Heart left ventricle (tissue), 16 donors: ENCODE results near the gene ALG1L2. TPM values are rescaled to one million over a fixed set of nuclear protein-coding genes. Genes with fewer than 3 reads are reported as not detected.
"Not testable (repeated sequence)": the region's sequence is repeated elsewhere in the genome, so short reads cannot be mapped to it uniquely, and the experiment has no call there.

ENCODE experiments used
- ATAC-seq, 4 donors: fragments of 200-7000 bp; cut with Tn5 transposase; one replicate each; pipeline ENCODE4 v1.9.1; 2020 to 2022; ENCODE audit warnings: moderate library complexity in 4 of 4, mild to moderate bottlenecking in 3 of 4, moderate number of reproducible peaks in 1 of 4
- DNase-seq, 5 donors: peaks; one replicate each; pipeline ENCODE4 v3.0.0-alpha.2; 2020
- H3K27ac ChIP-seq, 12 donors: fragments of 200-600 bp; sonication (generic) in 4 of 12; one replicate each; pipeline versions ENCODE4 v1.5.0 to v1.8.0; 2016 to 2022; ENCODE audit warnings: mild to moderate bottlenecking in 2 of 12
- H3K27me3 ChIP-seq, 9 donors: fragments of 200-600 bp; sonication (generic) in 2 of 9; one replicate each; pipeline versions ENCODE4 v1.5.1 to v1.8.0; 2016 to 2022; ENCODE audit warnings: mild to moderate bottlenecking in 3 of 9
- H3K36me3 ChIP-seq, 9 donors: fragments of 200-600 bp; sonication (generic) in 2 of 9; one replicate each; pipeline versions ENCODE4 v1.5.0 to v1.8.0; 2018 to 2022; ENCODE audit warnings: mild to moderate bottlenecking in 2 of 9
- H3K4me1 ChIP-seq, 12 donors: fragments of 200-600 bp; sonication (generic) in 4 of 12; one replicate each; pipeline versions ENCODE4 v1.5.0 to v1.8.0; 2016 to 2022; ENCODE audit warnings: mild to moderate bottlenecking in 3 of 12
- H3K4me3 ChIP-seq, 12 donors: fragments of 200-600 bp; sonication (generic) in 4 of 12; one replicate each; pipeline versions ENCODE4 v1.5.0 to v1.8.0; 2017 to 2022; ENCODE audit warnings: mild to moderate bottlenecking in 9 of 12, moderate library complexity in 4 of 12
- H3K9me3 ChIP-seq, 12 donors: fragments of 200-600 bp; sonication (generic) in 4 of 12; one replicate each; pipeline versions ENCODE4 v1.5.0 to v1.8.0; 2016 to 2022; ENCODE audit warnings: mild to moderate bottlenecking in 1 of 12
- CTCF ChIP-seq, 12 donors: fragments of 200-600 bp; sonication (generic) in 4 of 12; IDR thresholded peaks; one replicate each; pipeline versions ENCODE4 v1.5.0 to v1.8.0; 2018 to 2022; ENCODE audit warnings: antibody characterized with exemption in 12 of 12, mild to moderate bottlenecking in 5 of 12
- POLR2A ChIP-seq, 2 donors: fragments of 450-650 bp; IDR thresholded peaks; one replicate each; pipeline ENCODE4 v1.6.1; 2017; ENCODE audit warnings: antibody characterized with exemption in 2 of 2, mild to moderate bottlenecking in 2 of 2, moderate library complexity in 2 of 2
- WGBS, 4 donors: extraction: QIAGEN DNeasy Blood & Tissue Kit in 2 of 4; methylation state at CpG; one replicate each; pipeline versions ENCODE4 v1.1.5 to v1.1.7; 2013 to 2018; 5-methylcytosine and 5-hydroxymethylcytosine counted together
- intact Hi-C, 10 donors: fragments of 100-400 bp; cut with DNase I; formaldehyde crosslinking; loops; one replicate each; pipeline versions ENCODE4 v1.11.1 to v1.14.2; 2022
- polyA plus RNA-seq, 2 donors: library from polyadenylated mRNA; stranded (reverse); fragments of 200-250 nt; gene quantifications; one replicate each; pipeline ENCODE4 v1.2.3, GENCODE V29; 2013
- total RNA-seq, 9 donors: library from RNA; depleted of rRNA in 2 of 9; stranded (reverse); fragments of >200 nt in 2 of 9; fragmentation: NEBNext Ultra II Directional in 3 of 9; extraction: Animal tissue kit (Norgen Biotek cat#: 25700) in 3 of 9; gene quantifications; one replicate each; pipeline versions ENCODE4 v1.1.0 to v1.2.4, GENCODE V29; 2016 to 2023
- donor health status: ischemic (EF 13 %, LVEDD 7.1; RV severe dilation, severe dysfunction).
- donor health status: healthy with polysubstance abuse.
- donor health status: DM: no; HTN: yes; CAD: no.
- donor health status: DM: no; HTN: no; CAD: no.
- donor health status: ischemic (EF 25% LVEDD 6.9; RV normal size, moderate dysfunction).
- donor health status: ischemic (EF 25% LVEDD 5.7; RV mildly dilated, moderate dysfunction).
- donor health status: healthy.
- donor health status: DM: yes; HTN: yes; CAD: no.
- donor health status: ischemic (EF 35%, LVEDD 5.7; RV mildly dilated, moderate dysfunction).
- donor health status: nonischemic (EF 11% LVEDD 7.7; RV severe dilation, severe dysfunction).
- donor health status: DM: yes; HTN: yes; CAD: no.
- donor health status: PGD.
- donor health status: ischemic (EF 29% LVEDD 5.4; RV normal size, mild dysfunction).
- donor health status: nonischemic (EF 23%, LVEDD 6.1; RV moderate dilation, normal function).

ALG1L2 gene
- total and polyA plus RNA-seq, 11 donors: 0.38 to 0.45 TPM; not detected in 9

GRCh38 chr3:130111185-130111864 lies 29.7 kb downstream of the ALG1L2 start:
- WGBS, 4 donors: 1% methylated on average over 28 to 54 of the region's 54 CpGs
- no peaks in the 10 kb centered on the region for H3K27me3 ChIP-seq
- no peak for TF ChIP-seq CTCF (IDR thresholded peaks at IDR 0.05)
- peak in 1 of 2 donors; percentile 29 for TF ChIP-seq POLR2A (IDR thresholded peaks at IDR 0.05)
- peak; percentile 99 to 100 (median 99) for DNase-seq
- H3K27ac ChIP-seq: peak overlapping the region in 11 of 12 donors; percentile 17 to 90 (median 78)
- H3K9me3 ChIP-seq: no peaks in the 10 kb centered on the region
- H3K36me3 ChIP-seq: no peaks in the 10 kb centered on the region
- peaks cover 0 to 17% (median 4%) of the 10 kb centered on the region in 12 donors for H3K4me1 ChIP-seq
- peak; percentile 100 for ATAC-seq
- H3K4me3 ChIP-seq: peak overlapping the region; percentile 33 to 98 (median 77)
- intact Hi-C loops: no loop called here

- H3K4me3 ChIP-seq: peak overlapping the region; percentile 27 to 98 (median 74)
- DNase-seq (peak; percentile 99 to 100 (median 100)), ATAC-seq (peak; percentile 46 to 65 (median 50))
- H3K4me1 ChIP-seq: peaks cover 0 to 17% (median 4%) of the 10 kb centered on the region in 12 donors
- H3K27me3 ChIP-seq, H3K9me3 ChIP-seq, intact Hi-C loops, H3K36me3 ChIP-seq: not testable (repeated sequence)
- H3K27ac ChIP-seq: peak overlapping the region; percentile 68 to 90 (median 82)
- TF ChIP-seq POLR2A (IDR thresholded peaks at IDR 0.05): peak in 1 of 2 donors; percentile 37
- WGBS, 4 donors: 0 to 1% (median 1%) methylated on average over 31 to 63 of the region's 63 CpGs
These were observed 30.5 kb downstream of the ALG1L2 start for GRCh38 chr3:130111865-130112747.

- 12 to 24% (median 21%) methylated on average over 7 of the region's 7 CpGs for WGBS, 4 donors
- H3K9me3 ChIP-seq, H3K27me3 ChIP-seq, DNase-seq, intact Hi-C loops, H3K36me3 ChIP-seq: not testable (repeated sequence)
- Histone ChIP-seq H3K4me1 (peaks cover 0 to 17% (median 4%) of the 10 kb centered on the region in 12 donors), H3K27ac (peak overlapping the region; percentile 68 to 90 (median 82)), H3K4me3 (peak overlapping the region; percentile 27 to 98 (median 74))
- ATAC-seq: peak in 1 of 4 donors; percentile 33
These were observed 31.1 kb downstream of the ALG1L2 start for GRCh38 chr3:130112748-130113073.

- not testable (repeated sequence) for H3K27ac ChIP-seq, H3K9me3 ChIP-seq
- 85 to 96% (median 89%) methylated on average over 2 of the region's 2 CpGs for WGBS, 4 donors
These were observed 33.8 kb downstream of the ALG1L2 start for GRCh38 chr3:130115400-130115799.

GRCh38 chr3:130117933-130118332 lies 36.3 kb downstream of the ALG1L2 start:
- ATAC-seq (no peak), DNase-seq (no peak)
- no peaks in the 10 kb centered on the region for H3K27me3 ChIP-seq
- intact Hi-C loops: no loop called here
- H3K4me3 ChIP-seq: no peak overlapping the region
- H3K36me3 ChIP-seq: no peaks in the 10 kb centered on the region
- H3K27ac ChIP-seq: no peak overlapping the region
- no peak for TF ChIP-seq POLR2A (IDR thresholded peaks at IDR 0.05)
- no peak for TF ChIP-seq CTCF (IDR thresholded peaks at IDR 0.05)
- peaks cover 0 to 6% (median 0%) of the 10 kb centered on the region in 12 donors for H3K4me1 ChIP-seq
- H3K9me3 ChIP-seq: no peaks in the 10 kb centered on the region

More at GRCh38 chr3:130115400-130115799, 33.8 kb downstream of the ALG1L2 start:
- ATAC-seq, intact Hi-C loops, H3K36me3 ChIP-seq, H3K4me3 ChIP-seq, H3K27me3 ChIP-seq, DNase-seq: not testable (repeated sequence)
- peaks cover 0 to 17% (median 6%) of the 10 kb centered on the region in 12 donors for H3K4me1 ChIP-seq

- H3K9me3 ChIP-seq, H3K27ac ChIP-seq, H3K36me3 ChIP-seq, DNase-seq, H3K4me3 ChIP-seq, H3K27me3 ChIP-seq, intact Hi-C loops, ATAC-seq: not testable (repeated sequence)
- peaks cover 0 to 12% (median 0%) of the 10 kb centered on the region in 12 donors for H3K4me1 ChIP-seq
- 25 to 38% (median 27%) methylated on average over 9 of the region's 9 CpGs for WGBS, 4 donors
These were observed 38.2 kb downstream of the ALG1L2 start for GRCh38 chr3:130119824-130120223.

GRCh38 chr3:130120291-130120690 lies 38.7 kb downstream of the ALG1L2 start:
- H3K27ac ChIP-seq, H3K4me3 ChIP-seq, ATAC-seq, H3K9me3 ChIP-seq, H3K27me3 ChIP-seq, intact Hi-C loops, H3K36me3 ChIP-seq, DNase-seq: not testable (repeated sequence)
- peaks cover 0 to 12% (median 0%) of the 10 kb centered on the region in 12 donors for H3K4me1 ChIP-seq
- WGBS, 4 donors: 86 to 92% (median 89%) methylated on average over 3 of the region's 3 CpGs

- H3K9me3 ChIP-seq, intact Hi-C loops, DNase-seq, H3K4me3 ChIP-seq, ATAC-seq, H3K27me3 ChIP-seq, H3K27ac ChIP-seq, H3K36me3 ChIP-seq: not testable (repeated sequence)
- 46 to 63% (median 54%) methylated on average over 17 of the region's 17 CpGs for WGBS, 4 donors
- peaks cover 0 to 12% (median 0%) of the 10 kb centered on the region in 12 donors for H3K4me1 ChIP-seq
These were observed 41.5 kb downstream of the ALG1L2 start for GRCh38 chr3:130122891-130123775.
